Stimulated activated CD8-positive, alpha-beta memory T cell treated with anti-CD3 and anti-CD28 coated beads, Interleukin-12 subunit alpha, Interleukin-12 subunit beta, amount 100 ng/mL, for 4 hours (primary cell): Measurements from ENCODE around the gene TOLLIP.
A peak's percentile ranks its signal among the peaks of the same experiment; 100 is the strongest.
"Not testable (repeated sequence)": the region's sequence is repeated elsewhere in the genome, so short reads cannot be mapped to it uniquely, and the experiment has no call there.

Experiments
- DNase-seq: peaks from one replicate; pipeline ENCODE4 v3.0.0-alpha.2; 2020; ENCODE audit warnings: low read depth

The TOLLIP gene

GRCh38 chr11:1343391-1344055, 34.1 kb upstream of the TOLLIP start:
- no peak for DNase-seq

GRCh38 chr11:1342946-1343345, 33.5 kb upstream of the TOLLIP start:
- no peak for DNase-seq

GRCh38 chr11:1341928-1342524, 32.6 kb upstream of the TOLLIP start:
- DNase-seq, result no peak

- DNase-seq, result not testable (repeated sequence)
Observed at GRCh38 chr11:1341226-1341625, 31.8 kb upstream of the TOLLIP start.

GRCh38 chr11:1340111-1340510, 30.7 kb upstream of the TOLLIP start:
- no peak for DNase-seq

GRCh38 chr11:1339066-1339675, 29.7 kb upstream of the TOLLIP start:
- DNase-seq, result no peak

- DNase-seq, result no peak
Observed at GRCh38 chr11:1338201-1339065, 29.0 kb upstream of the TOLLIP start.

- no peak for DNase-seq
Observed at GRCh38 chr11:1337647-1338007, 28.2 kb upstream of the TOLLIP start.

- DNase-seq, result peak; percentile 36
Observed at GRCh38 chr11:1336836-1337646, 27.6 kb upstream of the TOLLIP start.

- peak; percentile 33 for DNase-seq
Observed at GRCh38 chr11:1335811-1336761, 26.7 kb upstream of the TOLLIP start.

- DNase-seq, result no peak
Observed at GRCh38 chr11:1335264-1335810, 25.9 kb upstream of the TOLLIP start.

- DNase-seq, result no peak
Observed at GRCh38 chr11:1333860-1334259, 24.4 kb upstream of the TOLLIP start.

GRCh38 chr11:1333091-1333772, 23.8 kb upstream of the TOLLIP start:
- no peak for DNase-seq

GRCh38 chr11:1330473-1330872, 21.0 kb upstream of the TOLLIP start:
- DNase-seq, result no peak

- DNase-seq, result no peak
Observed at GRCh38 chr11:1327064-1327460, 17.6 kb upstream of the TOLLIP start.

- no peak for DNase-seq
Observed at GRCh38 chr11:1326435-1327063, 17.1 kb upstream of the TOLLIP start.

- DNase-seq, result no peak
Observed at GRCh38 chr11:1323774-1324173, 14.3 kb upstream of the TOLLIP start.

GRCh38 chr11:1317993-1318392, 8.6 kb upstream of the TOLLIP start:
- no peak for DNase-seq

- DNase-seq, result no peak
Observed at GRCh38 chr11:1317432-1317831, 8.0 kb upstream of the TOLLIP start.
